Fibroblast of skin of right quadriceps (primary cell): Measurements from ENCODE around the gene PUDP.
A peak's percentile ranks its signal among the peaks of the same experiment; 100 is the strongest.

Experiments
- DNase-seq: peaks from one replicate; pipeline ENCODE4 v3.0.0-alpha.2; 2013

The PUDP gene

DNA sequence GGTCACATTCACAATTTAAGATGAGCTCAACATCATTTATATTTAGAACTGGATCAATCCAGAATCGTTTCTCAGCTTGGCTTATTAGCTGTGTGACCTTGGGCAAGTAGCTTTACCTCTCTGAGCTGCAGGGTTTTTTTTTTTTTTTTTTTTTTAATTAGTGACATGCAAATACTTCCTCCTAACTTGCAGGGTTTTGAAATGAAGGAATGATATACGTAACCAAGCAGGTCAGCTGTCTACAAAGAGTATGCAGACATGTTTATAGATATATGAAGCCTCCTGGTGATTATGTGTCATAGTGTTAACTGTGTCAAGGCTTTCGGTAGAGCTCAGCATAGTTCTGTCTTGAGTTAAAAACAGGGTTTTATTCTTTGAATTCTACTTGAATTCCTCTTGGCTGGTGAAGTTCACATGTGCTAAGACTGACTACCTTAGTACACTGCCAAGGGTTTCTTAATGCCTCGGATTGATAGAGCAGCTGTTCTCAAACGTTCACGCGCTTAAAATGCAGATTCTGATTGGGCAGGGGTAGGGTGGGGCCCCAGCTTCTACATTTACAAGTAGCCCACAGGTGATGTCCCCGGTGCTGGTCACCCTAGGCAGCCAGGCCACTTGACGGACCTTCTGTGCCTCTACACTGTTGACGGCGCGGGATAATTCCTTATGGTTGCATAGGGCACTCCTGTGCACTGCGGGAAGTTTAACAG is 1.1 kb downstream of the PUDP start:
- DNase-seq = peak; percentile 14

DNA sequence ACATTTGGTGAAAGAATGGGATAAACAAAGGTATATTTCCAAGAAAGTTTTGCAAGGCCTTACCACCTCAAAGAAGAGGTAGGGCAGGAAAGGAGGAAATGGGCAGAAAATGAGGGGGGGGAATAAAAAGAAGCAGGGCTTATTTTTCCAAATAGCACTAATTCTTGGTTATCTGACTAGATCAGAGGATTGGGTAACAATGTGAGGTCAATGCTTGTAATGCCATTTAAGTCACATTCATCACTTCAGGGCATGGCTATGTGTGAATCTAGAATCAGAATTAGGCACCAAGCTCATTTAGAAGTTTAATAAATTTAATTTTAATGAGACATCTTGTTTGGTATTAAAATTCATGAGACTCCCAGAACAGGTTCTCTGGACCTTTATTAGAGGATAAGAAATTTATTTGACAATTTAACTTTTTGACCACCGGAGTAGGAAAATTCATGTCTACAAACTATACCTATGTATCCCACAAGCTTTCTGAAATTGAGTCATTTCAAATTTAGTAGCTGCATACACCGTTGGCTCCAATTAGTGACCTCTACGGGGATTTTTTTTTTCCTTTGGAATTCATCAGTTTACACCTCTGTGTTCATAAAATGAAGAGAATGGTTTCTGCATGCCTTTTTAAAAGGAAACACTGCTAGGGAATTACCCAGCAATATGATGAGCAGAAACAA is 1.8 kb downstream of the PUDP start:
- no peak for DNase-seq

DNA sequence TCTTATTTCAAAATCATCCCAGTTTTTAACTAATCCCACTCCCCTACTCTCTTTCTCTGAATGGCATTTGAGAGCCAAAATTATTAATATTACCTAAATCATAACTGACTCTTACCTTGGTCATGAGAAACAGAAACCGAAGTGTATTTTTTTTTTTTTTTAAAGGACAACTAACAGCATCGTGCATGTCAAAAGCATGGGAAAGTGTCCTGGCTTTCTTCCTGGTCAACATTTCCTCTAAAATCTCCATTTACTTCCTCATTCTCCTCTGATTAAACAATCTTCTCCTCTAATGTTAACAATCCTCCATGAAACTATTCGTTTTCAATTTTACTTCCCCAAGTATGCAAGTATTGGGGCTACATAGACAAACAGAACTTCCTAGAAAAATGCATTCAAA is 2.5 kb downstream of the PUDP start:
- DNase-seq = no peak

DNA sequence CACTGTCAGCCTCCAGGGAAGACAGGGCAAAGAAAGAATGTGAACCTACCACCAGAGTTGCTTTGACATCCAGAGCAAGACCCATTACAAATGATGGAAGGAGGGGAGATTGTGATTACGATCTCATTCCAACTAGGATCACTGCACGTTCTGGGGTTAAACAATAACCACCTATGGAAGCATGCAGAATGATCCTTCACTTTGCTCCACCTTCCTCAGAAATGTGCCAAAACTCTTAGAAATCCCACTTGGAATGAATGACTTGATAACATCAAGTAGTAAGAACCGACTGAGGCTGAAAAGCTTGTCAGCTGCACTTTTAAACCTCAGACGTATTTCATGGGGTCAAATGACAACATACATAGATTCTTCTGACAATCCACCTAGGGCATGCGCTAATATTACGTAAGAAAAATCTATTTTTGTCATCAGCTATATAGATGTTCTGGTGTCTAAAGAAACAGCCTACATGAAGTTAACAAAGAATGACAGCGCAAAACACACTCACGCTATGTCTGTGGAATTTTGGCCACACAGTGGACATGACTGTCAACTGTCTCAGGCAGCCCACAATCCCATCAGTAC is 3.9 kb downstream of the PUDP start:
- peak; percentile 11 for DNase-seq

DNA sequence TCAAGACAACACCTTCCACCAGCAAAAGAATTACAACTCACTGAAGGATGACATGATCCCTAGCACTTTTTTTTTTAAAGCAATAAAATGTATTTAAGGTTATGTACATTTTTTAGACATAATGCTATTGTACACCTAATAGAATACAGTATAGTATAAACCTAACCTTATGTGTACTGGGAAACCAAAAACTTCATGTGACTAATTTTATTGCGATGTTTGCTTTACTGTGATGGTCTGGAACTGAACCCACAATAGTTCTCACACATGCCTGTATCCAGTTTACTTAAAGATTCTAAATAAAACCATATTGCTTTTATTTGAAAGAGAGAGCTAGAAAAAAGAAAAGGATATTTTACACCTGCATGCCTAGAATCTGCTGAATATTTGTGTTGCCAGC is 4.9 kb downstream of the PUDP start:
- no peak for DNase-seq

DNA sequence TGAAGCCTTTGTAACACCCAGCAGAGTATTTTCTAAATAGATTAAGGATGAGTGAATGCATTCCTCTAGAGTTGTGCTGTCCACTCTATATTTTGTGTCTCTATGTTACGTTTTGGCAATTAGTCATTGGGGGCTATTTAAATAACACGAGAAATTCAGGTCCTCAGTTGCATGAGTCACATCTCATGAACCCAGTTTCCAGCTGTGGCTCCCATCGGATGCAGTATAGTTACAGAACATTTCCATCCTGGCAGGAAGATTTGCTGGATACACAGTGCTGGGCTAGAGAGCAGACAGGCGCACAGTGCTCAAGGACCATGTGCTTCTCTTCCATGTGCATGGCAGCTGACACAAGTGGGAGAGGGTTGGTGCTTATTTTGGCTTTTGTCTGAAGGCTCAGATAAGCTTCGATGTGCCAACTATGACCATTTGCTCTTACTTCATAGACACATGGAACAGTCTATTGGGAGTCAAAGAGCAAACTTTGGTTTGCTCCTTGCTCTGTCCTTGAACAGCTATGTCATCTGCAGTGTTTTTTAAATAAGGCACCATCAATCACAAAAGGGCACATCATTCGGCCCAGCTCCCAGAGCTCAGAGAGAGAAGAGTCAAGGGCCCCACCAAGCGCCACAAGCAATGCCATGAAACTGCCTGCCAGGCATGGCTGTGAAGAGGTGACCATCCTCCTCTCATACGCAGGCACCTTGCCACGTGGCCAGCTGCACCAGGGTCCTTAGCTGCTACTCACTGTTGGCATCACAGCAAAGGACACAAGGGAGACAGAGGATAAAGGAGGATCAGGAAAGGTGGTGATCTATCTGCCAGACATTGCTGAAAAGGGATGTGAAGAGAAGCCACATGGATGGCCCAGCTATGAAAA is 8.5 kb downstream of the PUDP start:
- DNase-seq = peak; percentile 91

DNA sequence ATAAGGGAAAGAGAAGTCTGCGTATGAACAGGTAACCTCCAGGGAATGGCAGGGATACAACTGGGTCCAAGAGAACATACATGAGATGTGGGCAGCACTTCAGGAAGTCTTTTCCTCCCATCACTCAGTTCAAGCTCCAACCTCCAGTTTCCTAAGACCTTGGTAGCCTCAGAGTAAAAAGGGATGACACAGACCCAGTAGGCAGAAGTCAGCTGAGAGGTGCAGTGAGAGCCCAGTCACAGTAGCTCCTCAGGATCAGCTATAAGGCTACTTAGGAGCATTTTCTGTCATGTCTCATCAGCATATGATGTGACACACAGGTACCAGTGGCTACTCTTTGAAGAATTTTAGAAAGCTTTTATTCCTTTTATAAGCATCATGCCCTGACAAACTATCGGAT is 13.0 kb downstream of the PUDP start:
- DNase-seq = no peak

DNA sequence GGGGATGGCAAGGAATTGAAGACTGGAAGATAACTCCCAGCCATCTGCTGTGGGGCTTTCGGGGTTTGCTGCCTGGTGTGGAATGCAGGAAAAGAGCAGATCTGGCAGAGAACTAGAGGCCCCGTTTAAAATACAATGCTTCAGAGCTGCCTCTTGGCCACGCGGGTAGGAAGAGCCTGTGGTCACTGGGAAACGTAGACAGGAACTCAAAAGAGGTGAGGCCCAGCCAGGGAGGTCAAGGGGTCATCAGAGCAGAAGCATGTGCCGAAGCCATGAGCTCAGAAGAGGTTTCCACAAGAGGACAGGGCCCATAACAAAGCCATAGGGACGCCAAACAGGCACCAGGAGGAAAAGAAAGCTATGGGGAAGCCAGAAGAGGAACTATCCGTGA is 14.9 kb downstream of the PUDP start:
- peak; percentile 22 for DNase-seq

DNA sequence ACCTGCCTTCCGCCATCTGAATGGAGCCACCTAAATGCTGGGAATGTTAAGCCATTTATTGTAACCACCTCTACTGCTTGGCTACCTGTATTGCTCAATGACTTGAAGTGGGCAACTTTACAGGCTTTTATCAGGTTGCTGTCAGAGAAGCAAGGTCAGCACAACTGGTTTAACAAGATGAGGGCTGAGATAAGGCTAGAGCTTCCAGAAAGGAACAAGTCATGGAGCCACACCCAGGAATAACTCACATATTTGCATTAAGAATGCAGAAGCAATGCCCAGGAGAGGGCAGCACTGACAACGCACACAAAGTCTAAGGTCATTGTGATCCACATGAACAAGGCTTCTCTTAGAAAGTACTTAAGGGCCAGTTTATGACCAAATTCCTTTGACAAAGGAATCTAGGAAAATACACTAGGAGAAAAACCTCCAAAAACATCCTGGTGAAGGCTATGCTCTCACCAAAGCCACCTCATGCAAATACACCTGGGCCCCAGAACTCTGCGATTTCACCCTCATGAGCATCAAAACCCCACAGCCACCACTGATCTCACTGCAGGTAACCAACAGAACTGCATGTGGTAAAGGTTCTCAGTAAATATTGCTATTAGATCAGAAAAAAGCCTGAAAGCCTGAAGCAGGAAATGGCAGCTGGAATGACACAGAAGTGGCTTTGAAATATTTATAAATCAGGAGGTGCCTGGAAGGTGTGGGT is 15.5 kb downstream of the PUDP start:
- DNase-seq = peak; percentile 73

DNA sequence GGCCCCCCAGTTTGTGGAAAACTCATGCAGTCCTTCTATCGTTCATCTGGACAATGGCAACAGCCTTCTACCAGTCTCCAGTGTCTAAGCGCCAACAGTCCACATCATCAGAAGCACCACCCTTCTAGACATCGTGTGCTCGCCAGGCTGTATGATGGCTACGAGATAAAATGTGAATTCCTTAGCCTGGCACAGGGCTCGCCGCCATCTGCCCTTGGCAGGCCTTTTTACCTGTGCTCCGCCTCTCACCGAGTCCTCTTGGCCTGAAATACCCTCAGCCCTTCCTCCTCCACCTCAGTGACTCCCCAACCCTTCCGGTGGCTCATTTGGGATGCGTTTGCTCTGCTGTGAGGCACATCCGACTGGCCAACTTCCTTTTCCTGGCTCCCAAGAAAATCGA is 16.3 kb downstream of the PUDP start:
- DNase-seq = no peak

DNA sequence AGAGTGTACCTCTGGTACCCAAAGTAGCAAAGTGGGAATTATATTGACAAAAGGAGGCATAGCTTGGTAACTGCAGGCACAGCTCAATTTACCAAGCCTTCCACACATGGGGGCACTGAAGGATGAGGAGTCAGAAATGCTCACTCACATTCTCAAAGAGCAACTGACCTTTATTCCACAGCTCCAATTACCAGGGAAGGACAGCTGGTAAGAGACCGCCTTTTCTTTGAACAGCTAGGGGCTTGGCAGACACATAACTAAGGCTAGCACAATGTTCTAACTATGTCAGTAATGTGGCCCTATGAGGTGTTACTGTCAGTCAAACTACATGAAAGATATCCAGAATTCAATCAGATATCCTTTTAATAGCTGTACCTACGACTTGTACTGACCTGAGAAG is 20.9 kb downstream of the PUDP start:
- DNase-seq = no peak

DNA sequence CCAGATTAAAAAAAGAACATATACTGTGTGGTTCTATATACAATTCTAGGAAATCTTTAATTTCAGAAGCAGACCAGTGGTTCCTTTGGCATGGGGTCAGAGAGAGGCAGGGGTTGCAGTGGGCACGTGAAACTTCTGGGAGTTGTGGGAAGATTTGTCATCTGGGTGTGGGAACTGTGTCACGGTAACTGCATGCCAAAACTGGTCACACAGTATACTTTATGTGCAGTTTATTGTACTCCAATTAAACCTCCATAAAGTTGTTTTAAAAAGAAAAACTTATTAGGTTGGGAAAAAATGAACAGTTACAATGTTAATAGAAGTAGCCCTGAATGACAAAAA is 27.1 kb downstream of the PUDP start:
- no peak for DNase-seq

DNA sequence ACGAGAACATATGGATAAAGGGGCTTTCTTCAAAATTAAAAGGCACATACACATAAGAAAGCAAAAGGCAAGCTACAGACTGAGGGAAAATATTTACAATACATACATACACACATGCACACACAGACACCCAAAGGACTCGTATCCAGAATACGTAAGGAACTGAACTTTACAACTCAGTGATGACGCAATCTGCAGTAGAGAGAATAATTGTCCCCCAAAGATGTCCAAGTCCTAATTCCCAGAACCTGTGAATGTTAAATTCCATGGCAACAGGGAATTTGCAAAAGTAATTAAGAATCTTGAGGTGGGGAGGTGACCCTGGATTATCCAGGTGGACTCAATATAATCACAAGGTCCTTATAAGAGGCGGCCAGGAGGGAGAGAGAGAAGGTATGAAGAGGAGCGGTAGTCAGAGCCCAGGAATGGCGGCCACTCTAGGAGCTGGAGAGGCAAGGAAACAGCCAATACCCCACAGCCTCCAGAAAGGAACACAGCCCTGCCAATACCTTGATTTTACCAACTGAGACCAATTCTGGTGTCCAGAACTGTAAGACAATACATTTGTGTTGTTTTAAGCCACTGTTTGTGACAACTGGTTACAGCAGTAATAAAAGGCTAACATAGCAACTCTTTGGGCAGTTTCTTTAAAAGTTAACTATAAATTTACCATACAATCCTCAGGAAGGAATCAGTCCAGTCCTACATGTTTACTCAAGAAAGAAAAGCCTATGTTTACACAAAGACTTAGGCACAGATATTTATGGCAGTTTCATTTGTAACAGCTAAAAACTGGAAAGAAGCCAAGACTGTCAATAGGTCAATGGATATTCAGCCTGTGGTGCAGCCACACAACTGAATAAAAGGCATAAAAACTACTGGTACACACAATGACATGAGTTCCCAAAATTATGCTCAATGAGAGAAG is 27.7 kb downstream of the PUDP start:
- no peak for DNase-seq

DNA sequence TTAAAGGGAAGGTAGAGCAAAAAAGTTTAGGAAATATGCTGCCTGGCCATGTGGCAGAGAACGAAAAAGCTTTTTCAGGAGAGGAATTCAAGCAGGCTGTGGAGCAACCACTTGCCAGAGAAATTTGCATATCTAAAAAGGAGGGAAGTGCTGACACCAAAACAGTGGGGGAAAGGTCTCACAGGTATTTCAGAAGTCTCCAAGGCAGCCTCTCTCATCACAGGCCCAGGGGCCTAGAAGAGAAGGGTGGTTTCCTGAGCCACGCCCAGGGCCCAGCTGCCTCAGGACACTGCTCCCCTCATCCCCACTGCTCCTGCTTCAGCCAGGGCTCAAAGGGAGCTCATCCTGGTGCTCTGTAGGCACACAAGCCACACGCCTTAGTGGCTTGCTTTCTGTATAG is 30.4 kb downstream of the PUDP start:
- no peak for DNase-seq

DNA sequence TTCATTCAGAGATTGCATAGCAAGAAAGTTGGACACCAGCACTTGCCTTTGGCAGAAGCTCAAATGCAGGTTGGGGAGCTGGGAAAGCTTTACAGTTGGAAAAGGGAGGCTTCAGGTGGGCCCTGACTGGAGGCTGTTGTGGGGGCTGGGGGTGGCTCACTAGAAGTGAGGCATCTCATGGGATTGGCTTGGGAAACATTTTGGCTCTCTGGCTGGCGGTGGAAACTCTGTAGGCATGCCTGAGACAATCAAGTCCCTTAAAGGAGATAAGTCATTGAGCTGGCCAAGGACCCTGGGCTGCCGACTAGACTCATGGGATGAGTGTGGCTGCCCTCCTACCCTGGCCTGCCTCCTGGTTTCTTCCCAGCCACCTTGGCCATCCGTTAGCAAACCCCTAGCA is 31.9 kb downstream of the PUDP start:
- no peak for DNase-seq

DNA sequence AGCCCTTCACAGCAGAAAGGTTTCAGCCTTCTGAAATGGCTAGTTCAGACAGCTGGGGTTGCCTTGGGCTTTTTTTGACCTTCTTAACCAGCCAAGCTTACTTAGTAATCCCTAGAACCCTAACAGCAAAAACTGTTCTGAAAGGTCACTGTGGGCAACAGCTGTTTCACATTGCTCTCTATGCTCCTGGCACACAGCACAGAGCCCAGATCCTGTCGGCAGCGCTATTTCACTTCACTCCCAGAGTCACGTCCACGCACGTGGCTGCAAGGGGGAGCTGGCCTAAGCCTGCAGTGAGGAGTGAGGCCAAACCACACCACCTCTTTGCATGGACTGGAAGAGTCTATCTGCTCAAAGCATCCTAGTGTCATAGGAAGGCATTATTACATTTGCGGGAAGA is 32.4 kb downstream of the PUDP start:
- DNase-seq = no peak

DNA sequence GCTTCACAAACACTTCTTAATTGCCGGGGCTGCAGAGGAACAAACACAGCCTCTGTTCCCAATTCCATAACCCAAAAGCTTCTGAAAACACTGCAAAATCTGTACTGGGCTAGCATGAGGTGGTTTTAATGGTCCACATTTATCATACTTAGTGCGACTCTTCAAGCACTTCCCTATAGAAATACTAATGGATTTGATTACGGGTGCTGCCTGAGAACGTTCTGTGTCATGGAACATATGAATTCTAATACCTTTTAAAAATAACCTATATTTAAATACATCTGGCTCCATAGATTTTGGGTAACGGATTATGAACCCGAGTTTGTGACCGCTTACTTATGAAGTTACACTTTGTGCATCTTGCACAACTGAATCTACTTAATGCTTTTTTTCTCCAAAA is 35.9 kb downstream of the PUDP start:
- no peak for DNase-seq

DNA sequence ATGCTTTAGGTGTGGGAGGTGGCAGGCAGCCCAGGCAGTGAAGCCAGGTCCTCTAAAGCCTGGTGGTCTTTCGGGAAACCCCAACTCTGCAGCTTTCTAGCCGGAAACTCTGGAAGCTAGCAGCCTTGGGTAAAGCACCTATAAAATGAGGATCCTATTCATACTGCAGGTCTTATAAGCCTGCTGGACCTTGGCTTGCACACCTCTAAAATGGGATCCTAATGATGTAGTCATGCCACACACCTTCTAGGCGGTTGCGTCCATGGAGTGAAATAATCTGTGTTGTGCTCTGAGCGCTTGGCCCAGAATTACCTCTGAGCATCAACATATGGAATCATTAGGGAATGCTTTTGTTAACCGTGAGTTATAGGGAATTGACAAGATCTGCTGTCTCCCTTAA is 36.4 kb downstream of the PUDP start:
- no peak for DNase-seq

DNA sequence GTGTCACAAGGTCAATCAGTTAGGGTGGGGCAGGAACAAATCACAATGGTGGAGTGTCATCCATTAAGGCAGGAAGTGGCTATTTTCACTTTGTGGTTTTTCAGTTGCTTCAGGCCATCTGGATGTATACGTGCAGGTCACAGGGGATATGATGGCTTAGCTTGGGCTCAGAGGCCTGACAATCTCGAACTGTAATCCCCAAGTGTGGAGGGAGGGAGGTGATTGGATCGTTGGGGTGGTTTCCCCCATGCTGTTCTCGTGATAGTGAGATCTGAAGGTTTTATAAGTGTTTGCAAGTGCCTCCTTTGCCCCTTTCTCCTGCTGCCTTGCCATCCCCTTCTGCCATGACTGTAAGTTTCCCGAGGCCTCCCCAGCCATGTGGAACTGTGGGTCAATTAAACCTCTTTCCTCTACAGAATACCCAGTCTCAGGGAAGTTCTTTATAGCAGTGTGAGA is 37.1 kb downstream of the PUDP start:
- no peak for DNase-seq

DNA sequence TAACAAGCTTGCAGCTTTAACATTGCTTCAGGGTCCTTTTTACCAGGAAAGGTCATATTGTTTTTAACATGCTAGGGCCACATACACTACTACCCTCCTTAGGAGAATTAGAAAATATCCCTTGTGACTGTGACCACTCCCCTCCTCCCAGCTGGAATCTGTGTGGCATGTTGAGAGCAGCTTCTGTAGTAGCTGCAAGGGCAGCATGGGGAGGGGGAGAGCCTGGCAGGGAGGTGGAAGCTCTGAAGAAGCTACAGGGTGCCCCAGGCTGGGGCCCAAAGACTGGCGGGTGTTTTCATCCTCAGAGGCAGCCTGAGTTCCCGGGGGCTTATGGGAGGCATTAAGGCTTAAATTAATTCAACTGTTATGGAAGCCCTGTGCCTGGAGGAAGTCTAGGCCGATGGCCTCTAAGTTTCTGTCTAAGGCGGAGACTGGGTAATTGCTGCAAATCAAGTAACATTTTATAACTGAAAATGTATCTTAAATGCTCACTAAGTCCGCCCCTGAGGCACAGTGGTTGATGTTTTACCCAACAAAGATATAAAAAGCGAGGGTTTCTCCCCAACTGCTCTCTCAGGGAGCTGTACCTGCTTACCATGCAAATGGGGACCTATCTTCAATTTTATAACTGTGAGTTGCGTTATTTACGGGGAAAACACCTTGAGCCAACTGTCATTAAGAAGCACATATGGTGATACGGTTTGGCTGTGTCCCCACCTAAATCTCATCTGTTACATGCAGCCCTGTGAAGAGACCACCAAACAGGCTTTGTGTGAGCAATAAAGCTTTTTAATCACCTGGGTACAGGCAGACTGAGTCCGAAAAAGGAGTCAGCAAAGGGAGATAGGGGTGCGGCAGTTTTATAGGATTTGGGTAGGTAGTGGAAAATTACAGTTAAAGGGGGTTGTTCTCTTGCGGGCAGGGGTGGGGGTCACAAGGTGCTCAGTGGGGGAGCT is 37.8 kb downstream of the PUDP start:
- no peak for DNase-seq
